ENCODE data around the gene TIMM21. TPM values are rescaled to one million over a fixed set of nuclear protein-coding genes. Genes with fewer than 3 reads are reported as not detected.

The TIMM21 gene
- total and polyA plus RNA-seq, 2 experiments from 2014 or later: 25.6 to 53.0 TPM

GRCh38 chr18:74173434-74173750, 25.1 kb downstream of the TIMM21 start:
- Histone ChIP-seq H3K4me3 (no peak overlapping the region), H3K27me3 (peaks cover 19% of the 10 kb centered on the region), H3K4me2 (no peak overlapping the region), H4K20me1 (ENCODE audit: insufficient read depth, poor library complexity, severe bottlenecking) (no peaks in the 10 kb centered on the region), H2AFZ (no peak overlapping the region), H3K27ac (no peak overlapping the region), H3K36me3 (replicated peaks; ENCODE audit: insufficient read depth, low read depth) (no peaks in the 10 kb centered on the region), H3K9me2 (replicated peaks; ENCODE audit: insufficient read depth) (no peaks in the 10 kb centered on the region), H3K9me3 (ENCODE audit: low read depth) (no peaks in the 10 kb centered on the region), H3K79me2 (no peaks in the 10 kb centered on the region), H3K4me1 (ENCODE audit: insufficient read depth) (no peaks in the 10 kb centered on the region)
- no peak for TF ChIP-seq EZH2 (IDR thresholded peaks at IDR 0.05; ENCODE audit: borderline replicate concordance)
- TF ChIP-seq EZH2phosphoT487 (IDR thresholded peaks at IDR 0.05; ENCODE audit: low read depth, severe bottlenecking, unreplicated experiment): no peak
- TF ChIP-seq, protein P1, sequence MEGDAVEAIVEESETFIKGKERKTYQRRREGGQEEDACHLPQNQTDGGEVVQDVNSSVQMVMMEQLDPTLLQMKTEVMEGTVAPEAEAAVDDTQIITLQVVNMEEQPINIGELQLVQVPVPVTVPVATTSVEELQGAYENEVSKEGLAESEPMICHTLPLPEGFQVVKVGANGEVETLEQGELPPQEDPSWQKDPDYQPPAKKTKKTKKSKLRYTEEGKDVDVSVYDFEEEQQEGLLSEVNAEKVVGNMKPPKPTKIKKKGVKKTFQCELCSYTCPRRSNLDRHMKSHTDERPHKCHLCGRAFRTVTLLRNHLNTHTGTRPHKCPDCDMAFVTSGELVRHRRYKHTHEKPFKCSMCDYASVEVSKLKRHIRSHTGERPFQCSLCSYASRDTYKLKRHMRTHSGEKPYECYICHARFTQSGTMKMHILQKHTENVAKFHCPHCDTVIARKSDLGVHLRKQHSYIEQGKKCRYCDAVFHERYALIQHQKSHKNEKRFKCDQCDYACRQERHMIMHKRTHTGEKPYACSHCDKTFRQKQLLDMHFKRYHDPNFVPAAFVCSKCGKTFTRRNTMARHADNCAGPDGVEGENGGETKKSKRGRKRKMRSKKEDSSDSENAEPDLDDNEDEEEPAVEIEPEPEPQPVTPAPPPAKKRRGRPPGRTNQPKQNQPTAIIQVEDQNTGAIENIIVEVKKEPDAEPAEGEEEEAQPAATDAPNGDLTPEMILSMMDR (IDR thresholded peaks at IDR 0.05; ENCODE audit: poor library complexity): no peak
- over 99% methylated on average over 10 of the region's 11 CpGs for WGBS (ENCODE audit: low lambda C conversion rate, missing lambda C conversion rate)
- DNase-seq (ENCODE audit: low spot score): no peak

- H3K36me3 ChIP-seq (replicated peaks; ENCODE audit: insufficient read depth, low read depth): no peaks in the 10 kb centered on the region
- peaks cover 5% of the 10 kb centered on the region for H3K27me3 ChIP-seq
- no peak for DNase-seq (ENCODE audit: low spot score)
- no peaks in the 10 kb centered on the region for H3K4me1 ChIP-seq (ENCODE audit: insufficient read depth)
- no peak overlapping the region for H3K27ac ChIP-seq
- H2AFZ ChIP-seq: no peak overlapping the region
- no peak overlapping the region for H3K4me2 ChIP-seq
- no peaks in the 10 kb centered on the region for H3K9me3 ChIP-seq (ENCODE audit: low read depth)
- H3K9me2 ChIP-seq (replicated peaks; ENCODE audit: insufficient read depth): no peaks in the 10 kb centered on the region
- no peak for TF ChIP-seq EZH2phosphoT487 (IDR thresholded peaks at IDR 0.05; ENCODE audit: low read depth, severe bottlenecking, unreplicated experiment)
- TF ChIP-seq EZH2 (IDR thresholded peaks at IDR 0.05; ENCODE audit: borderline replicate concordance): no peak
- TF ChIP-seq, protein P1 (IDR thresholded peaks at IDR 0.05; ENCODE audit: poor library complexity): no peak
- H4K20me1 ChIP-seq (ENCODE audit: insufficient read depth, poor library complexity, severe bottlenecking): no peaks in the 10 kb centered on the region
- H3K4me3 ChIP-seq: no peak overlapping the region
- no peaks in the 10 kb centered on the region for H3K79me2 ChIP-seq
- 57% methylated on average over 6 of the region's 6 CpGs for WGBS (ENCODE audit: low lambda C conversion rate, missing lambda C conversion rate)
These were observed 27.3 kb downstream of the TIMM21 start for GRCh38 chr18:74175658-74176057.

DNA sequence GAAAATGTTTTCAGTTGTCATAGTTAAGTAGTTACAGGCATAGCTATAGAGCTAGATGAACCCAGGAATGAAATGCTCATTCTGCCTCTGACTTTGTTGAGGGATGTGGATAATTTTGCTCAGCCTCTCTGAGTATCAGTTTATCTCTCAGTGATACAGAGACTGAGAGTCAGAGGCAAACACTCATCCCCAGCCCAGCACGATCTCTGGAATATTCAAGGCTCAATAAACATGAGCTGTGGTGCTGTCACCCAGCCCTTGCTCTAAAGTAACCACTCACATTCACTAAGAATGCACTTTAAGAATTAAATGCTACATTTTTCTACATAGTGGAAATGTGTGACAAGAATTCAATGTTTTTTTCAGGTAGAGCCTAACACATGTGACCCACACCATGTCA, 30.6 kb downstream of the TIMM21 start:
- Histone ChIP-seq H3K27me3 (no peaks in the 10 kb centered on the region), H3K79me2 (no peaks in the 10 kb centered on the region), H4K20me1 (ENCODE audit: insufficient read depth, poor library complexity, severe bottlenecking) (no peaks in the 10 kb centered on the region), H3K36me3 (replicated peaks; ENCODE audit: insufficient read depth, low read depth) (no peaks in the 10 kb centered on the region), H3K4me1 (ENCODE audit: insufficient read depth) (no peaks in the 10 kb centered on the region), H3K9me3 (ENCODE audit: low read depth) (no peaks in the 10 kb centered on the region), H3K4me3 (no peak overlapping the region), H2AFZ (no peak overlapping the region), H3K9me2 (replicated peaks; ENCODE audit: insufficient read depth) (no peaks in the 10 kb centered on the region), H3K4me2 (no peak overlapping the region), H3K27ac (no peak overlapping the region)
- TF ChIP-seq, protein P1 (IDR thresholded peaks at IDR 0.05; ENCODE audit: poor library complexity): no peak
- no peak for TF ChIP-seq EZH2 (IDR thresholded peaks at IDR 0.05; ENCODE audit: borderline replicate concordance)
- TF ChIP-seq EZH2phosphoT487 (IDR thresholded peaks at IDR 0.05; ENCODE audit: low read depth, severe bottlenecking, unreplicated experiment): no peak
- DNase-seq (ENCODE audit: low spot score): no peak
- WGBS (ENCODE audit: low lambda C conversion rate, missing lambda C conversion rate): 71% methylated on average over 1 of the region's 1 CpG

Data from hepatocyte (in vitro differentiated cells).